ENCODE data around the gene RAPGEF4. TPM values are rescaled to one million over a fixed set of nuclear protein-coding genes. Genes with fewer than 3 reads are reported as not detected.

The RAPGEF4 gene
- total RNA-seq, 1 experiment from 2014 or later: not detected

GRCh38 chr2:172770887-172771286 is 35.2 kb downstream of the RAPGEF4 start:
- no peak overlapping the region for H3K4me3 Mint-ChIP-seq (ENCODE audit: unreplicated experiment)
- ChIA-PET CTCF (no interaction called here), POLR2A (interaction anchor here (0.6 to 0.8 kb wide), 2 partner anchors 17 to 378 kb away, joined by 3 read pairs; no protein-coding TSS in a partner anchor)
- no peak overlapping the region for H3K27ac Mint-ChIP-seq (ENCODE audit: low read depth, unreplicated experiment)
- H3K27me3 Mint-ChIP-seq (ENCODE audit: insufficient read depth, unreplicated experiment): peaks cover 20% of the 10 kb centered on the region
- no peaks in the 10 kb centered on the region for H3K9me3 Mint-ChIP-seq (ENCODE audit: unreplicated experiment)
- TF ChIP-seq, protein P1, sequence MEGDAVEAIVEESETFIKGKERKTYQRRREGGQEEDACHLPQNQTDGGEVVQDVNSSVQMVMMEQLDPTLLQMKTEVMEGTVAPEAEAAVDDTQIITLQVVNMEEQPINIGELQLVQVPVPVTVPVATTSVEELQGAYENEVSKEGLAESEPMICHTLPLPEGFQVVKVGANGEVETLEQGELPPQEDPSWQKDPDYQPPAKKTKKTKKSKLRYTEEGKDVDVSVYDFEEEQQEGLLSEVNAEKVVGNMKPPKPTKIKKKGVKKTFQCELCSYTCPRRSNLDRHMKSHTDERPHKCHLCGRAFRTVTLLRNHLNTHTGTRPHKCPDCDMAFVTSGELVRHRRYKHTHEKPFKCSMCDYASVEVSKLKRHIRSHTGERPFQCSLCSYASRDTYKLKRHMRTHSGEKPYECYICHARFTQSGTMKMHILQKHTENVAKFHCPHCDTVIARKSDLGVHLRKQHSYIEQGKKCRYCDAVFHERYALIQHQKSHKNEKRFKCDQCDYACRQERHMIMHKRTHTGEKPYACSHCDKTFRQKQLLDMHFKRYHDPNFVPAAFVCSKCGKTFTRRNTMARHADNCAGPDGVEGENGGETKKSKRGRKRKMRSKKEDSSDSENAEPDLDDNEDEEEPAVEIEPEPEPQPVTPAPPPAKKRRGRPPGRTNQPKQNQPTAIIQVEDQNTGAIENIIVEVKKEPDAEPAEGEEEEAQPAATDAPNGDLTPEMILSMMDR (IDR thresholded peaks at IDR 0.05; ENCODE audit: unreplicated experiment): no peak
- intact Hi-C loops (cut with micrococcal nuclease): no loop called here
- BruUV-seq (replicated peaks): no TSS peak
- DNase-seq (ENCODE audit: unreplicated experiment): no peak
- no peaks in the 10 kb centered on the region for H3K36me3 Mint-ChIP-seq (ENCODE audit: insufficient read depth, unreplicated experiment)
- no peaks in the 10 kb centered on the region for H3K4me1 Mint-ChIP-seq (ENCODE audit: insufficient read depth, unreplicated experiment)

GRCh38 chr2:172772633-172773032 is 37.0 kb downstream of the RAPGEF4 start:
- TF ChIP-seq, protein P1 (IDR thresholded peaks at IDR 0.05; ENCODE audit: unreplicated experiment): no peak
- POLR2A ChIA-PET: no interaction called here
- BruUV-seq (replicated peaks): no TSS peak
- H3K4me3 Mint-ChIP-seq (ENCODE audit: unreplicated experiment): no peak overlapping the region
- DNase-seq (ENCODE audit: unreplicated experiment): no peak
- no peaks in the 10 kb centered on the region for H3K4me1 Mint-ChIP-seq (ENCODE audit: insufficient read depth, unreplicated experiment)
- H3K36me3 Mint-ChIP-seq (ENCODE audit: insufficient read depth, unreplicated experiment): no peaks in the 10 kb centered on the region
- CTCF ChIA-PET: no interaction called here
- no peak overlapping the region for H3K27ac Mint-ChIP-seq (ENCODE audit: low read depth, unreplicated experiment)
- intact Hi-C loops (cut with micrococcal nuclease): no loop called here
- no peaks in the 10 kb centered on the region for H3K9me3 Mint-ChIP-seq (ENCODE audit: unreplicated experiment)
- H3K27me3 Mint-ChIP-seq (ENCODE audit: insufficient read depth, unreplicated experiment): peaks cover 20% of the 10 kb centered on the region

DNA sequence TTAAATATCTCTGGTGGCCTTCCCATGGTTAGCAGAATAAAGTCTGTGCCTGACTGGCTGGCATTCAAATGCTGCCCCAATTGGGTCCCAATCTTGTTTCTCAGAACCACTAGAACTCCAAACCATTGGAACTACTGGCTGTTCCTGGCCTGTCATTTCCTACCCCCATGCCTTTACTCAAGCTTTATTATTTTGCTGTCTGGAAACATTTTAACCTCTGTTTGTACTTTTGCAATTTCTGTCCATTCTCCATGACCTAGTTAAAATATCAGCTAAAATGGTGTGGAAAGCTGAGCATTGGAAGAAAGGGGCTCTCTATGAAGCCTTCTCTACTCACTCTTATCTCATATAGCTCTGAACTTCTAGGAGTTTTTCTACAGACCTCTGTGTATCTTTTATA is 38.7 kb downstream of the RAPGEF4 start:
- TF ChIP-seq, protein P1 (IDR thresholded peaks at IDR 0.05; ENCODE audit: unreplicated experiment): no peak
- intact Hi-C loops (cut with micrococcal nuclease): no loop called here
- no peaks in the 10 kb centered on the region for H3K9me3 Mint-ChIP-seq (ENCODE audit: unreplicated experiment)
- peaks cover 20% of the 10 kb centered on the region for H3K27me3 Mint-ChIP-seq (ENCODE audit: insufficient read depth, unreplicated experiment)
- H3K4me3 Mint-ChIP-seq (ENCODE audit: unreplicated experiment): no peak overlapping the region
- BruUV-seq (replicated peaks): no TSS peak
- POLR2A ChIA-PET: no interaction called here
- no peaks in the 10 kb centered on the region for H3K36me3 Mint-ChIP-seq (ENCODE audit: insufficient read depth, unreplicated experiment)
- no peak overlapping the region for H3K27ac Mint-ChIP-seq (ENCODE audit: low read depth, unreplicated experiment)
- no peak for DNase-seq (ENCODE audit: unreplicated experiment)
- H3K4me1 Mint-ChIP-seq (ENCODE audit: insufficient read depth, unreplicated experiment): no peaks in the 10 kb centered on the region
- CTCF ChIA-PET: interaction anchor here (0.7 to 0.8 kb wide), 2 partner anchors 32 to 63 kb away, joined by 3 read pairs; no protein-coding TSS in a partner anchor

- Mint-ChIP-seq H3K4me3 (ENCODE audit: unreplicated experiment) (no peak overlapping the region), H3K27ac (ENCODE audit: low read depth, unreplicated experiment) (no peak overlapping the region), H3K27me3 (ENCODE audit: insufficient read depth, unreplicated experiment) (peaks cover 20% of the 10 kb centered on the region), H3K9me3 (ENCODE audit: unreplicated experiment) (no peaks in the 10 kb centered on the region), H3K4me1 (ENCODE audit: insufficient read depth, unreplicated experiment) (no peaks in the 10 kb centered on the region), H3K36me3 (ENCODE audit: insufficient read depth, unreplicated experiment) (no peaks in the 10 kb centered on the region)
- no TSS peak for BruUV-seq (replicated peaks)
- ChIA-PET POLR2A (interaction anchor here (0.6 kb wide), 1 partner anchor 1236 kb away, joined by 3 read pairs; no protein-coding TSS in a partner anchor), CTCF (interaction anchor here (0.8 kb wide), 1 partner anchor 1172 kb away, joined by 3 read pairs; no protein-coding TSS in a partner anchor)
- TF ChIP-seq, protein P1 (IDR thresholded peaks at IDR 0.05; ENCODE audit: unreplicated experiment): no peak
- intact Hi-C loops (cut with micrococcal nuclease): no loop called here
- no peak for DNase-seq (ENCODE audit: unreplicated experiment)
Measured at GRCh38 chr2:172775319-172775718, 39.7 kb downstream of the RAPGEF4 start.

Data from MCF 10A (cell line).